ENCODE results near the gene SPDYC.

Gene SPDYC

GRCh38 chr11:65215441-65216076 is 45.5 kb downstream of the SPDYC start:
- in situ Hi-C loops (cut with MboI; ENCODE audit: low pct_unique_long_range_greater_than_20kb, low sequenced_read_pairs): no loop called here

GRCh38 chr11:65216830-65217229 is 46.8 kb downstream of the SPDYC start:
- DNase-seq: no peak
- in situ Hi-C loops (cut with MboI; ENCODE audit: low pct_unique_long_range_greater_than_20kb, low sequenced_read_pairs): no loop called here

More at GRCh38 chr11:65215441-65216076, 45.5 kb downstream of the SPDYC start:
- no peak for DNase-seq

- DNase-seq: no peak
- in situ Hi-C loops (cut with MboI; ENCODE audit: low pct_unique_long_range_greater_than_20kb, low sequenced_read_pairs): no loop called here
These were observed 47.7 kb downstream of the SPDYC start for GRCh38 chr11:65217441-65218423.

GRCh38 chr11:65218446-65218845 is 48.4 kb downstream of the SPDYC start:
- DNase-seq: no peak
- in situ Hi-C loops (cut with MboI; ENCODE audit: low pct_unique_long_range_greater_than_20kb, low sequenced_read_pairs): no loop called here

DNA sequence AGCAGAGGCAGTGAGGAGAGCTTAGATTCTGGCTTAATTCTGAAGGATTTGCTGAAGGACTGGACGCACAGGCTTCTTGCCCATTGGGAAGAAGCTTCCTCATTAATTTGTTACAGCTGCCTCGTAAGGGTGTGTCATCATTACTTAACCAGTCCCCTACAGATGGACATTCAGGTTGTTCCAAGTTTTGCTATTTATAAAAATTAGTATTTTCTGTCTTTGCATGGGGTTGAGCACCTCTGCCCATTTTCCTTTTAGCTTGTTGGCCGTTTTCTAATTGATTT is 49.8 kb downstream of the SPDYC start:
- in situ Hi-C loops (cut with MboI; ENCODE audit: low pct_unique_long_range_greater_than_20kb, low sequenced_read_pairs): no loop called here
- DNase-seq: no peak

DNA sequence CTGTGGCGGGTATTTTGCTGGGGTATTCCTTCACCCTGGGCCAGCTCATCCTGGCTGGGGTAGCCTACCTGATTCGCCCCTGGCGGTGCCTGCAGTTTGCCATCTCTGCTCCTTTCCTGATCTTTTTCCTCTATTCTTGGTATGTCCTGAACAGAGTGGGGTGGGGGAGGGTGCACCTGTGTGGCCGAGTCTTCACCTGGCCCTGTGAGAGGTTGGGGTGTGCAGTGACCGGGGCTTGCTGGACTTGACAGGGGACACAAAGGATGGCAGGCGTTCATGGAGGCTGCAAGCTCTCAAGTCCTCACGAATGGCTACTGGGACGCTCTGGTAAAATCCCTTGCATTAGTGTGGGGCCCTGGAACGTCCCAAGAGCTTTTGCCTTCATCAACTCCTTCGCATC is 51.0 kb downstream of the SPDYC start:
- in situ Hi-C loops (cut with MboI; ENCODE audit: low pct_unique_long_range_greater_than_20kb, low sequenced_read_pairs): no loop called here
- DNase-seq: no peak

Data from KBM-7 (cell line).